SU-DHL-6 (cell line): Measurements from ENCODE around the gene LYPD6.

Experiments
- EZH2phosphoT487 ChIP-seq: fragments of 200-600 bp; sonication (generic), shearing (Covaris generic); conservative IDR thresholded peaks from 2 replicates; pipeline ENCODE4 v1.6.1; 2018; ENCODE audit warnings: mild to moderate bottlenecking, antibody characterized with exemption, low read length, moderate library complexity, mixed read lengths
- TF ChIP-seq, protein P1 (sequence below): fragments of 200-600 bp; sonication (generic); IDR thresholded peaks from one replicate; pipeline ENCODE4 v1.5.1; 2017; ENCODE audit warnings: antibody characterized with exemption, mild to moderate bottlenecking, low read length, moderate library complexity; ENCODE audit not compliant: insufficient read depth, poor library complexity, severe bottlenecking

DNA sequence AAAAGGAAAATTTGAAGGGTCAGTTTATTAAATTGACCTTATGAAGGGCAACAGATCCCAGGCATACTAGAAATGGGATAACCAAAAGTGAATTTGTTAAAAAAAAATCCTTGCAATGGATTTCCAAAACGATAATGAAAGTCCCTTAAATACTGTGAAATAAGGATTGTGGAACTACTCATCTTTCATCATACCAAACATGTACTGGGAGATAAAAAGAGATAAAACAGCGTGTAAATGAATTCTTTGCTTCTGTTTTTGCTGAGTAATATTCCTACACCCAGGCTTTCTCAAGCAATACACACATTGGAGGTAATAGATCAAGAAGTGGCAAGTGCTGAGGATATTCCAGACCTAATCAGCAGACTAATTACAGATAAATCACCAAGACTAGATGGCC, 3.8 kb downstream of the LYPD6 start:
- no peak for TF ChIP-seq EZH2phosphoT487
- TF ChIP-seq, protein P1, sequence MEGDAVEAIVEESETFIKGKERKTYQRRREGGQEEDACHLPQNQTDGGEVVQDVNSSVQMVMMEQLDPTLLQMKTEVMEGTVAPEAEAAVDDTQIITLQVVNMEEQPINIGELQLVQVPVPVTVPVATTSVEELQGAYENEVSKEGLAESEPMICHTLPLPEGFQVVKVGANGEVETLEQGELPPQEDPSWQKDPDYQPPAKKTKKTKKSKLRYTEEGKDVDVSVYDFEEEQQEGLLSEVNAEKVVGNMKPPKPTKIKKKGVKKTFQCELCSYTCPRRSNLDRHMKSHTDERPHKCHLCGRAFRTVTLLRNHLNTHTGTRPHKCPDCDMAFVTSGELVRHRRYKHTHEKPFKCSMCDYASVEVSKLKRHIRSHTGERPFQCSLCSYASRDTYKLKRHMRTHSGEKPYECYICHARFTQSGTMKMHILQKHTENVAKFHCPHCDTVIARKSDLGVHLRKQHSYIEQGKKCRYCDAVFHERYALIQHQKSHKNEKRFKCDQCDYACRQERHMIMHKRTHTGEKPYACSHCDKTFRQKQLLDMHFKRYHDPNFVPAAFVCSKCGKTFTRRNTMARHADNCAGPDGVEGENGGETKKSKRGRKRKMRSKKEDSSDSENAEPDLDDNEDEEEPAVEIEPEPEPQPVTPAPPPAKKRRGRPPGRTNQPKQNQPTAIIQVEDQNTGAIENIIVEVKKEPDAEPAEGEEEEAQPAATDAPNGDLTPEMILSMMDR: no peak
